DOHH2 (cell line): ENCODE results near the gene ZNF582.

Experiments
- H3F3A ChIP-seq: fragments of 200-600 bp; sonication (generic), shearing (Covaris generic); 2 replicates; pipeline ENCODE4 v1.6.0; 2016; ENCODE audit warnings: antibody characterized with exemption, mild to moderate bottlenecking; ENCODE audit not compliant: control insufficient read depth, insufficient read depth
- H3K27ac ChIP-seq: fragments of 200-600 bp; sonication (generic); 2 replicates; pipeline ENCODE4 v1.5.1; 2014; ENCODE audit warnings: low read depth, mild to moderate bottlenecking, low read length, moderate library complexity
- H3K27me3 ChIP-seq: fragments of 200-600 bp; sonication (generic); 2 replicates; pipeline ENCODE4 v1.6.1; 2014; ENCODE audit warnings: mild to moderate bottlenecking, low read length, mixed read lengths; ENCODE audit not compliant: control insufficient read depth
- H3K36me3 ChIP-seq: fragments of 200-600 bp; sonication (generic); 2 replicates; pipeline ENCODE4 v1.6.1; 2014; ENCODE audit warnings: mild to moderate bottlenecking, low read length, moderate library complexity, mixed read lengths; ENCODE audit not compliant: control insufficient read depth
- H3K4me1 ChIP-seq: fragments of 200-600 bp; sonication (generic); 2 replicates; pipeline ENCODE4 v1.6.1; 2014; ENCODE audit warnings: mild to moderate bottlenecking, low read length, mixed read lengths; ENCODE audit not compliant: control insufficient read depth
- H3K4me2 ChIP-seq: fragments of 200-600 bp; sonication (generic); 2 replicates; pipeline ENCODE4 v1.6.0; 2014; ENCODE audit warnings: mild to moderate bottlenecking, low read length, moderate library complexity
- H3K4me3 ChIP-seq: fragments of 200-600 bp; sonication (generic); 2 replicates; pipeline ENCODE4 v1.5.1; 2014; ENCODE audit warnings: mild to moderate bottlenecking, low read length, mixed read lengths
- H3K79me2 ChIP-seq: fragments of 200-600 bp; sonication (generic); 2 replicates; pipeline ENCODE4 v1.6.1; 2014; ENCODE audit warnings: mild to moderate bottlenecking, low read length, mixed read lengths; ENCODE audit not compliant: control insufficient read depth
- H3K9me2 ChIP-seq: fragments of 200-600 bp; sonication (generic); replicated peaks from 2 replicates; pipeline ENCODE4 v1.6.1; 2014; ENCODE audit warnings: mild to moderate bottlenecking, low read length, mixed read lengths; ENCODE audit not compliant: control insufficient read depth
- H3K9me3 ChIP-seq: fragments of 200-600 bp; sonication (generic); 2 replicates; pipeline ENCODE4 v1.6.1; 2014; ENCODE audit warnings: antibody characterized with exemption, low read length, mixed read lengths; ENCODE audit not compliant: control insufficient read depth, insufficient read depth
- H4K20me1 ChIP-seq: fragments of 200-600 bp; sonication (generic); 2 replicates; pipeline ENCODE4 v1.6.0; 2014; ENCODE audit warnings: low read depth, mild to moderate bottlenecking, antibody characterized with exemption, low read length, moderate library complexity; ENCODE audit not compliant: control insufficient read depth, insufficient read depth
- CTCF ChIP-seq: fragments of 200-600 bp; sonication (generic); IDR thresholded peaks from one replicate; pipeline ENCODE4 v1.5.1; 2014; ENCODE audit warnings: antibody characterized with exemption, mild to moderate bottlenecking, low read depth, low read length; ENCODE audit not compliant: poor library complexity, severe bottlenecking
- EZH2phosphoT487 ChIP-seq: fragments of 200-600 bp; sonication (generic); IDR thresholded peaks from 2 replicates; pipeline ENCODE4 v1.6.1; 2017; ENCODE audit warnings: borderline replicate concordance, mild to moderate bottlenecking, antibody characterized with exemption, low read length, moderate library complexity, mixed read lengths

ZNF582 gene

DNA sequence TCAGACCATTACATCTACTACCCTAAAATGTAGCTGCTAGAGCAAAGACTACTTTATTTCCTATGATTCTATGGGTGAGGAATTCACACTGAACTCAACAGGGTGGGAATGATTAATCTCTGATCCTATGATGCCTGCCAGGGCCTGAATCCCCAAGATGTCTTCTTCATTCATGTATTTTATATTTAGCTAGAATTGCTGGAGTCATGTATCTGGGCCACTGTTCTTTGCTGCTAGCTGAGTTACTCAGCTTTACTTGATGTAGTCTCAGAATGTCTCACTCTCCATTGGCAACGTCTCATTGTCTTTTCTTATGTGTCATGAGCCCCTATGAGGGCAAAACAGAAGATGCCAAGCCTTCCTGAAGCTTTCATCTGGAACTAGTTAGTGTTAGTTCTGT is 21.1 kb downstream of the ZNF582 start:
- TF ChIP-seq CTCF (no peak), EZH2phosphoT487 (no peak)
- Histone ChIP-seq H4K20me1 (no peaks in the 10 kb centered on the region), H3K4me1 (no peaks in the 10 kb centered on the region), H3F3A (no peaks in the 10 kb centered on the region), H3K4me2 (no peak overlapping the region), H3K79me2 (no peaks in the 10 kb centered on the region), H3K36me3 (no peaks in the 10 kb centered on the region), H3K9me3 (peaks cover 9% of the 10 kb centered on the region; the same call in 1 of the 2 replicates), H3K4me3 (no peak overlapping the region), H3K9me2 (no peaks in the 10 kb centered on the region), H3K27me3 (no peaks in the 10 kb centered on the region), H3K27ac (no peak overlapping the region)

DNA sequence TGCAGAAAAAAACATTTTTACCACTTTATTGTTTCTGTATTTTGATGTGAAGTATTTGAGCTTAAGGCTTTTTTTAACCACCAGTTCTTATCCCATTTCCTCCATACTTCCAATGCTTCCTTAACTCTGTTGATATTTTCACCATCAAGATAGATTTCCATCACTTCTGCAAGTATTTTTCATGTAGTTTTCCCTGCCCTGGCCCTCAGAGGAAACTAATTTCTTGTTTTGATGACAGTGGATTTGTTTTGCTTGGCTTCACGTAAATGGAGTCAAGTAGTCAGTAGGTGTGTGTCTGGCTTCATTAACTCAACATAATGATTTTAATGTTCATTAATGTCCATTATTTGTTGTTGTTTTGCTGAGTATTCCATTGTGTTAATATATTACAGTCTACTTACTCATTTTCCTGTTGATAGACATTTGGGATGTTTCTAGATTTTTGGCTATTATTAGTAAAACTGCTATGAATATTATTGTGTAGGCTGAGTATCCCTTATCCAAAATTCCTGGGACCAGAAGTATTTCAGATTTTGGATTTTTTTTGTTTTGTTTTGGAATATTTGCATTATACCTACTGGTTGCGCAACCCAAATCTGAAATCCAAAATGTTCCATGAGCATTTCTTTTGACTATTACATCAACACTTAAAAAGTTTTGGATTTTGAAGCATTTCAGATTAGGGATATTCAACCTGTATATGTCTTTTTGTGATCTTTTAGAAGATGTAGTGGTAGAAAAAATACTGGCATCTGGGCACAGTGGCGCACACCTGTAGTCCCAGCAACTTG is 23.3 kb downstream of the ZNF582 start:
- H4K20me1 ChIP-seq, result no peaks in the 10 kb centered on the region
- no peaks in the 10 kb centered on the region for H3F3A ChIP-seq
- no peak overlapping the region for H3K27ac ChIP-seq
- H3K4me2 ChIP-seq, result no peak overlapping the region
- no peak overlapping the region for H3K4me3 ChIP-seq
- H3K27me3 ChIP-seq, result no peaks in the 10 kb centered on the region
- H3K9me3 ChIP-seq, result peaks cover 7% of the 10 kb centered on the region; the same call in 1 of the 2 replicates
- H3K9me2 ChIP-seq, result no peaks in the 10 kb centered on the region
- TF ChIP-seq CTCF, result no peak
- no peak for TF ChIP-seq EZH2phosphoT487
- no peaks in the 10 kb centered on the region for H3K79me2 ChIP-seq
- no peaks in the 10 kb centered on the region for H3K4me1 ChIP-seq
- H3K36me3 ChIP-seq, result no peaks in the 10 kb centered on the region

DNA sequence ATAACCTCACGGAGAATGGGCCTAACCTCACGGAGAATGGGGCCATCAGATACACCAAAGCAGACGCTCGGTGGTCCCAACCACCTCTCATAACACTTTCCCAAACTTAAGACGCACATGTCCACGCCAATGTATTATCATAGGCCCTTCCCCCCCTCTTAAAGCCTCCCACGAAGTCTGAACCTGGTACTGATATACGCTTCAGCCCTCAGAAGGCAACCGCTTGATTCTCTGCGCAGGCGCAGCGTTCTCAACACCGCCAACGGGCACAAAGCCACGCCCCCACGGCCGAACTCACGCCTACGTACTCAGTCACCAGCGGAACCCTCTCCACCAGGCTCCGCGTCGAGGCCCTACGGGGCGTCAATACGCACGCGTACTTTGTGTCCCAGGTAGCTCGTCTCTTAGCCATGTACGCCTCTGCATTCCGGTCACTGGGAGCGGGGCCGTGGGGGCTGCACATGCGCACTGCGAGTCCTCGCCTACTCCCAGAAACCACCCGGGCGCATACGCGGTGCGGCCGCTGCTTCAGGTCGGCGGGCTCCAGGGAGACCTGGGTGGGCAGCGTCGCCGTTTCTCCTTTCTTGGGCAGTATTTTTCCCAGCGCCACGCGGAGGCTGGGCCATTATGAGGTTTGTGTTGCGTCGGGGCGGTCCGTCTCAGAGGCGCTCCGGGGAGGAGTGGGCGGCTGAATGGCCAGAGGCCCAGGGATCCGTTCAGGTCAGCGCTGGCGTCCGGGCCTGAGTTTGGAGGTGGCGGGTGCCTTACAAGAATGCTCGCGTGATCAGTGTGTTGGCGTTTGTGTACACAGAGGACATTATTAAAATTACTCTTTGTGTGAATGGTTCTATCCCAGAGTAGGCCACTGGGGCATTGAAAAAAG is 25.3 kb downstream of the ZNF582 start:
- Histone ChIP-seq H3F3A (no peaks in the 10 kb centered on the region), H3K4me3 (peak overlapping the region; percentile 60), H3K9me3 (peaks cover 7% of the 10 kb centered on the region; the same call in 1 of the 2 replicates), H3K9me2 (no peaks in the 10 kb centered on the region), H3K4me1 (no peaks in the 10 kb centered on the region), H3K4me2 (peak overlapping the region; percentile 47), H3K27ac (no peak overlapping the region), H3K79me2 (no peaks in the 10 kb centered on the region), H3K27me3 (no peaks in the 10 kb centered on the region), H3K36me3 (no peaks in the 10 kb centered on the region), H4K20me1 (no peaks in the 10 kb centered on the region)
- TF ChIP-seq CTCF, result no peak
- no peak for TF ChIP-seq EZH2phosphoT487
